B cell (primary cell): ENCODE results near the gene NEUROG1. TPM values are rescaled to one million over a fixed set of nuclear protein-coding genes. Genes with fewer than 3 reads are reported as not detected.

Experiments used
- ATAC-seq: fragments of 200-7000 bp; cut with Tn5 transposase; one replicate; pipeline ENCODE4 v1.10.0; 2021; ENCODE audit warnings: low read depth, mild to moderate bottlenecking, moderate number of reproducible peaks, moderate library complexity
- CTCF ChIA-PET: fragments of 350-600 bp; sonication (Branson Sonifier 250); formaldehyde crosslinking; loops from one replicate; lab custom pipeline; 2021; ENCODE audit warnings: antibody characterized with exemption, inconsistent platforms; lab: Charles Lee
- POLR2A ChIA-PET: fragments of 350-600 bp; sonication (Branson Sonifier 250); formaldehyde crosslinking; loops from one replicate; lab custom pipeline; 2021; ENCODE audit warnings: antibody characterized with exemption; lab: Charles Lee
- DNase-seq: peaks from one replicate; pipeline ENCODE4 v3.0.0; 2013
- H2AFZ ChIP-seq: 2 replicates; pipeline ENCODE4 v1.6.1; 2012; ENCODE audit warnings: mild to moderate bottlenecking, low read depth, low read length; ENCODE audit not compliant: insufficient read depth, poor library complexity, severe bottlenecking
- H3K27ac ChIP-seq, 2 donors: 1 replicate in 1 of 2; 2 replicates in 1 of 2; pipeline ENCODE4 v1.5.1; 2012 to 2013; ENCODE audit warnings: low read length in 2 of 2, mild to moderate bottlenecking in 2 of 2, moderate library complexity in 1 of 2
- H3K27me3 ChIP-seq, 4 experiments: fragments of 200-600 bp in 1 of 4; sonication (generic) in 1 of 4; replicated peaks in 1 of 4; 1 replicate in 2 of 4; 2 replicates in 2 of 4; pipeline versions ENCODE4 v1.6.1 to v1.7.0; 2013 to 2016; ENCODE audit warnings: low read length in 3 of 4, mild to moderate bottlenecking in 2 of 4, mixed read lengths in 1 of 4, moderate library complexity in 1 of 4; ENCODE audit not compliant: insufficient read depth in 4 of 4, control insufficient read depth in 3 of 4; ENCODE audit errors: control extremely low read depth in 1 of 4
- H3K36me3 ChIP-seq, 2 experiments: replicated peaks in 1 of 2; 1 replicate in 1 of 2; 2 replicates in 1 of 2; pipeline versions ENCODE4 v1.6.1 to v1.7.1; 2013; ENCODE audit warnings: low read length in 1 of 2; ENCODE audit not compliant: insufficient read depth in 2 of 2, control insufficient read depth in 1 of 2; ENCODE audit errors: control extremely low read depth in 1 of 2, extremely low read depth in 1 of 2
- H3K4me1 ChIP-seq, 2 donors: fragments of 200-600 bp in 1 of 2; sonication (generic) in 1 of 2; 1 replicate in 1 of 2; 2 replicates in 1 of 2; pipeline versions ENCODE4 v1.5.1 to v1.6.1; 2013 to 2017; ENCODE audit warnings: low read length in 2 of 2; ENCODE audit not compliant: control insufficient read depth in 2 of 2, insufficient read depth in 2 of 2
- H3K4me2 ChIP-seq: replicated peaks from 2 replicates; pipeline ENCODE3; 2012; ENCODE audit warnings: mild to moderate bottlenecking, low read depth, low read length; ENCODE audit not compliant: poor library complexity, severe bottlenecking
- H3K4me3 ChIP-seq, 5 experiments: fragments of 200-600 bp in 1 of 5; sonication (generic) in 1 of 5; 1 replicate in 3 of 5; 2 replicates in 2 of 5; pipeline versions ENCODE4 v1.5.1 to v1.7.0; 2011 to 2016; ENCODE audit warnings: low read length in 4 of 5, mild to moderate bottlenecking in 4 of 5, low read depth in 2 of 5, control low read depth in 1 of 5, moderate library complexity in 1 of 5; ENCODE audit not compliant: insufficient read depth in 1 of 5; ENCODE audit errors: control extremely low read depth in 1 of 5, extremely low read depth in 1 of 5
- H3K79me2 ChIP-seq: fragments of 200-600 bp; sonication (generic); one replicate; pipeline ENCODE4 v1.6.0; 2016; ENCODE audit warnings: low read length; ENCODE audit not compliant: control insufficient read depth, insufficient read depth
- H3K9ac ChIP-seq: fragments of 200-600 bp; sonication (generic); 2 replicates; pipeline ENCODE4 v1.6.1; 2017; ENCODE audit warnings: mild to moderate bottlenecking, low read length, moderate library complexity
- H3K9me3 ChIP-seq, 3 donors: one replicate each; pipeline versions ENCODE4 v1.6.1 to v1.7.1; 2013; ENCODE audit warnings: low read length in 2 of 3; ENCODE audit not compliant: control insufficient read depth in 2 of 3, insufficient read depth in 1 of 3; ENCODE audit errors: control extremely low read depth in 1 of 3
- H4K20me1 ChIP-seq: 2 replicates; pipeline ENCODE4 v1.6.0; 2012; ENCODE audit warnings: mild to moderate bottlenecking, low read length; ENCODE audit not compliant: insufficient read depth, control insufficient read depth, poor library complexity, severe bottlenecking
- H3K27ac Mint-ChIP-seq: one replicate; pipeline ENCODE4 v1.8.0; 2021; ENCODE audit warnings: mixed read lengths
- H3K27me3 Mint-ChIP-seq: one replicate; pipeline ENCODE4 v1.8.0; 2021; ENCODE audit warnings: mixed read lengths
- H3K4me1 Mint-ChIP-seq: one replicate; pipeline ENCODE4 v1.8.0; 2021; ENCODE audit warnings: mixed read lengths
- H3K4me3 Mint-ChIP-seq: one replicate; pipeline ENCODE4 v1.8.0; 2021; ENCODE audit warnings: mixed read lengths
- H3K9me3 Mint-ChIP-seq: one replicate; pipeline ENCODE4 v1.8.0; 2022; ENCODE audit warnings: mixed read lengths; ENCODE audit not compliant: insufficient read depth
- CTCF ChIP-seq: fragments of 200-600 bp; IDR thresholded peaks from one replicate; pipeline ENCODE4 v1.8.0; 2022; ENCODE audit warnings: antibody characterized with exemption, mild to moderate bottlenecking
- EZH2 ChIP-seq: IDR thresholded peaks from 2 replicates; pipeline ENCODE4 v1.6.1; 2012; ENCODE audit warnings: borderline replicate concordance, low read depth, mild to moderate bottlenecking, moderate library complexity, low read length; ENCODE audit not compliant: insufficient read depth, poor library complexity, severe bottlenecking
- WGBS: methylation state at CpG from one replicate; pipeline ENCODE4 v1.1.5; 2013; ENCODE audit warnings: missing lambda C conversion rate; ENCODE audit not compliant: insufficient coverage; 5-methylcytosine and 5-hydroxymethylcytosine counted together
- intact Hi-C: fragments of 100-400 bp; cut with micrococcal nuclease; formaldehyde crosslinking; loops from one replicate; pipeline ENCODE4 v1.10.0; 2022
- polyA plus RNA-seq: library from polyadenylated mRNA; depleted of rRNA; stranded (reverse); fragments of >200 nt; gene quantifications from 2 replicates; pipeline ENCODE4 v1.2.3, GENCODE V29; 2012
- total RNA-seq, 2 donors: library from RNA; stranded (reverse); fragments of 120-200 nt in 1 of 2; gene quantifications; 1 replicate in 1 of 2; 2 replicates in 1 of 2; pipeline versions ENCODE4 v1.2.3 to v1.2.4, GENCODE V29; 2013 to 2022

Gene NEUROG1
- total and polyA plus RNA-seq, 2 donors (not counting 1 experiment from before 2014, with no cell fraction given), result not detected

- Histone ChIP-seq H3K36me3 (no peaks in the 10 kb centered on the region), H3K4me3 (no peak overlapping the region), H3K27ac (no peak overlapping the region), H3K79me2 (no peaks in the 10 kb centered on the region), H2AFZ (no peak overlapping the region), H3K27me3 (peaks cover 0 to 24% (median 13%) of the 10 kb centered on the region in 4 experiments), H3K4me2 (no peak overlapping the region), H3K4me1 (no peaks in the 10 kb centered on the region), H3K9ac (no peak overlapping the region), H4K20me1 (no peaks in the 10 kb centered on the region), H3K9me3 (peaks cover 0 to 8% (median 2%) of the 10 kb centered on the region in 3 donors)
- Mint-ChIP-seq H3K4me1 (no peaks in the 10 kb centered on the region), H3K9me3 (no peaks in the 10 kb centered on the region), H3K4me3 (no peak overlapping the region), H3K27me3 (peaks cover 62% of the 10 kb centered on the region), H3K27ac (no peak overlapping the region)
- TF ChIP-seq CTCF, result no peak
- no peak for TF ChIP-seq EZH2
- no peak for ATAC-seq
- ChIA-PET POLR2A (no interaction called here), CTCF (no interaction called here)
- DNase-seq, result no peak
- intact Hi-C loops, result no loop called here
These were observed 8.8 kb downstream of the NEUROG1 start for GRCh38 chr5:135526924-135527323.

GRCh38 chr5:135521964-135522363 lies 13.8 kb downstream of the NEUROG1 start:
- no peaks in the 10 kb centered on the region for H3K9me3 Mint-ChIP-seq
- H3K4me2 ChIP-seq, result no peak overlapping the region
- no peaks in the 10 kb centered on the region for H3K36me3 ChIP-seq
- H3K4me3 Mint-ChIP-seq, result no peak overlapping the region
- H3K27me3 ChIP-seq, result peaks cover 0 to 18% (median 14%) of the 10 kb centered on the region in 4 experiments
- peaks cover 0 to 8% (median 2%) of the 10 kb centered on the region in 3 donors for H3K9me3 ChIP-seq
- no CpG with 5 or more reads among the region's 2 CpGs for WGBS
- ChIA-PET CTCF (no interaction called here), POLR2A (no interaction called here)
- no peak overlapping the region for H3K27ac Mint-ChIP-seq
- H3K9ac ChIP-seq, result no peak overlapping the region
- H2AFZ ChIP-seq, result no peak overlapping the region
- ATAC-seq, result no peak
- no peaks in the 10 kb centered on the region for H4K20me1 ChIP-seq
- no peak for DNase-seq
- peaks cover 46% of the 10 kb centered on the region for H3K27me3 Mint-ChIP-seq
- intact Hi-C loops, result no loop called here
- no peak for TF ChIP-seq CTCF
- TF ChIP-seq EZH2, result no peak
- H3K4me1 ChIP-seq, result no peaks in the 10 kb centered on the region
- H3K79me2 ChIP-seq, result no peaks in the 10 kb centered on the region
- H3K27ac ChIP-seq, result no peak overlapping the region
- no peaks in the 10 kb centered on the region for H3K4me1 Mint-ChIP-seq
- H3K4me3 ChIP-seq, result no peak overlapping the region
